ENCODE measurements around the gene SGCG.

GRCh38 chr13:23344931-23345595, 164.3 kb downstream of the SGCG start:
- TF ChIP-seq, protein P1, sequence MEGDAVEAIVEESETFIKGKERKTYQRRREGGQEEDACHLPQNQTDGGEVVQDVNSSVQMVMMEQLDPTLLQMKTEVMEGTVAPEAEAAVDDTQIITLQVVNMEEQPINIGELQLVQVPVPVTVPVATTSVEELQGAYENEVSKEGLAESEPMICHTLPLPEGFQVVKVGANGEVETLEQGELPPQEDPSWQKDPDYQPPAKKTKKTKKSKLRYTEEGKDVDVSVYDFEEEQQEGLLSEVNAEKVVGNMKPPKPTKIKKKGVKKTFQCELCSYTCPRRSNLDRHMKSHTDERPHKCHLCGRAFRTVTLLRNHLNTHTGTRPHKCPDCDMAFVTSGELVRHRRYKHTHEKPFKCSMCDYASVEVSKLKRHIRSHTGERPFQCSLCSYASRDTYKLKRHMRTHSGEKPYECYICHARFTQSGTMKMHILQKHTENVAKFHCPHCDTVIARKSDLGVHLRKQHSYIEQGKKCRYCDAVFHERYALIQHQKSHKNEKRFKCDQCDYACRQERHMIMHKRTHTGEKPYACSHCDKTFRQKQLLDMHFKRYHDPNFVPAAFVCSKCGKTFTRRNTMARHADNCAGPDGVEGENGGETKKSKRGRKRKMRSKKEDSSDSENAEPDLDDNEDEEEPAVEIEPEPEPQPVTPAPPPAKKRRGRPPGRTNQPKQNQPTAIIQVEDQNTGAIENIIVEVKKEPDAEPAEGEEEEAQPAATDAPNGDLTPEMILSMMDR (conservative IDR thresholded peaks at IDR 0.05; ENCODE audit: low read length), result no peak
- TF ChIP-seq EZH2phosphoT487 (IDR thresholded peaks at IDR 0.05; ENCODE audit: borderline replicate concordance), result no peak

All from Loucy (cell line).